Heart left ventricle (tissue), 16 donors: ENCODE measurements around the gene CHKA. TPM values are rescaled to one million over a fixed set of nuclear protein-coding genes. Genes with fewer than 3 reads are reported as not detected.

Experiments used
- ATAC-seq, 4 donors: fragments of 200-7000 bp; cut with Tn5 transposase; one replicate each; pipeline ENCODE4 v1.9.1; 2020 to 2022; ENCODE audit warnings: moderate library complexity in 4 of 4, mild to moderate bottlenecking in 3 of 4, moderate number of reproducible peaks in 1 of 4
- DNase-seq, 5 donors: peaks; one replicate each; pipeline ENCODE4 v3.0.0-alpha.2; 2020
- H3K27ac ChIP-seq, 12 donors: fragments of 200-600 bp; sonication (generic) in 4 of 12; one replicate each; pipeline versions ENCODE4 v1.5.0 to v1.8.0; 2016 to 2022; ENCODE audit warnings: mild to moderate bottlenecking in 2 of 12
- H3K27me3 ChIP-seq, 9 donors: fragments of 200-600 bp; sonication (generic) in 2 of 9; one replicate each; pipeline versions ENCODE4 v1.5.1 to v1.8.0; 2016 to 2022; ENCODE audit warnings: mild to moderate bottlenecking in 3 of 9
- H3K36me3 ChIP-seq, 9 donors: fragments of 200-600 bp; sonication (generic) in 2 of 9; one replicate each; pipeline versions ENCODE4 v1.5.0 to v1.8.0; 2018 to 2022; ENCODE audit warnings: mild to moderate bottlenecking in 2 of 9
- H3K4me1 ChIP-seq, 12 donors: fragments of 200-600 bp; sonication (generic) in 4 of 12; one replicate each; pipeline versions ENCODE4 v1.5.0 to v1.8.0; 2016 to 2022; ENCODE audit warnings: mild to moderate bottlenecking in 3 of 12
- H3K4me3 ChIP-seq, 12 donors: fragments of 200-600 bp; sonication (generic) in 4 of 12; one replicate each; pipeline versions ENCODE4 v1.5.0 to v1.8.0; 2017 to 2022; ENCODE audit warnings: mild to moderate bottlenecking in 9 of 12, moderate library complexity in 4 of 12
- H3K9me3 ChIP-seq, 12 donors: fragments of 200-600 bp; sonication (generic) in 4 of 12; one replicate each; pipeline versions ENCODE4 v1.5.0 to v1.8.0; 2016 to 2022; ENCODE audit warnings: mild to moderate bottlenecking in 1 of 12
- POLR2A ChIP-seq, 2 donors: fragments of 450-650 bp; IDR thresholded peaks; one replicate each; pipeline ENCODE4 v1.6.1; 2017; ENCODE audit warnings: antibody characterized with exemption in 2 of 2, mild to moderate bottlenecking in 2 of 2, moderate library complexity in 2 of 2
- WGBS, 4 donors: extraction: QIAGEN DNeasy Blood & Tissue Kit in 2 of 4; methylation state at CpG; one replicate each; pipeline versions ENCODE4 v1.1.5 to v1.1.7; 2013 to 2018; 5-methylcytosine and 5-hydroxymethylcytosine counted together
- intact Hi-C, 10 donors: fragments of 100-400 bp; cut with DNase I; formaldehyde crosslinking; loops; one replicate each; pipeline versions ENCODE4 v1.11.1 to v1.14.2; 2022
- polyA plus RNA-seq, 2 donors: library from polyadenylated mRNA; stranded (reverse); fragments of 200-250 nt; gene quantifications; one replicate each; pipeline ENCODE4 v1.2.3, GENCODE V29; 2013
- total RNA-seq, 9 donors: library from RNA; depleted of rRNA in 2 of 9; stranded (reverse); fragments of >200 nt in 2 of 9; fragmentation: NEBNext Ultra II Directional in 3 of 9; extraction: Animal tissue kit (Norgen Biotek cat#: 25700) in 3 of 9; gene quantifications; one replicate each; pipeline versions ENCODE4 v1.1.0 to v1.2.4, GENCODE V29; 2016 to 2023
- TF ChIP-seq, protein P1 (sequence below), 12 donors: fragments of 200-600 bp; sonication (generic) in 4 of 12; IDR thresholded peaks; one replicate each; pipeline versions ENCODE4 v1.5.0 to v1.8.0; 2018 to 2022; ENCODE audit warnings: antibody characterized with exemption in 12 of 12, mild to moderate bottlenecking in 5 of 12
- donor health status: ischemic (EF 13 %, LVEDD 7.1; RV severe dilation, severe dysfunction).
- donor health status: healthy with polysubstance abuse.
- donor health status: DM: no; HTN: yes; CAD: no.
- donor health status: DM: no; HTN: no; CAD: no.
- donor health status: ischemic (EF 25% LVEDD 6.9; RV normal size, moderate dysfunction).
- donor health status: ischemic (EF 25% LVEDD 5.7; RV mildly dilated, moderate dysfunction).
- donor health status: healthy.
- donor health status: DM: yes; HTN: yes; CAD: no.
- donor health status: ischemic (EF 35%, LVEDD 5.7; RV mildly dilated, moderate dysfunction).
- donor health status: nonischemic (EF 11% LVEDD 7.7; RV severe dilation, severe dysfunction).
- donor health status: DM: yes; HTN: yes; CAD: no.
- donor health status: PGD.
- donor health status: ischemic (EF 29% LVEDD 5.4; RV normal size, mild dysfunction).
- donor health status: nonischemic (EF 23%, LVEDD 6.1; RV moderate dilation, normal function).

Gene CHKA
- total and polyA plus RNA-seq, 11 donors: 6.1 to 22.9 (median 9.1) TPM

DNA sequence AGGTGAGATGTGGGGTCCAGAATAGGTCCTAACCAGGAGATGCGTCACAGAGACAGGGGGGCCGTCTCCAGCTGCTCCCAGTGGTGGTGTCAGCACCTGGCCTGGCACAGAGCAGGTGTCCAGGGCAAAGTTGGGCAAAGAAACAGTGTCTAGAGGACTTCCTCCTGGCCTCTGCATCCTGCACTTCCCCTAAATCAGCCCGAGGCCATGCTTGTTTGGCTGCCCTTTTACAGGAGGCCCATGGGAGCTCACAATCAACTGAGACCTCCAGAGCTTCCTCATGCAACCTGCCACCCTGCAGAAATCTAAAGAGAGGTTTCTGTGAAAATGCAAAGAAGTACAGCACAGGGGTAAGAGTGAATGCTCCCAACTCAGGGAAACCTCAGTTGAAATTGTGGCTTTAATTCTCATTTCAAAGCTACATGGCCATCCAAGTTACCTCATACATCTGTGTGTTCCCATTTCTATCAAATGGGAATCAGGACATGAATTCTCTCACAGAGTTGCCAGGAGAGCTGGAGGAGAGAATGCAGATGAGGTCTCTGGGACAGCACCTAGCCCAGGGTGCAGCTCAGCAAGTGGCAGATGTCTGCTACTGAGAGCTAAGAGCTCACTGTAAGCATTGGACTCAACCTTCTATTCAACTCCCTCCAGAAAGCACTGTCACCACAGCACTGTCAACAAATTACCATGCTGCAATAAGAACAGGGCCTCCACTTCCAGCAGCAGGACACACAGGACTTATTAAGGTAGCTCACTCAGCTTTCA lies 49.7 kb downstream of the CHKA start:
- 74 to 90% (median 81%) methylated on average over 3 of the region's 3 CpGs for WGBS, 4 donors
- Histone ChIP-seq H3K9me3 (no peaks in the 10 kb centered on the region), H3K27ac (no peak overlapping the region), H3K27me3 (no peaks in the 10 kb centered on the region), H3K36me3 (peaks cover 0 to 81% (median 66%) of the 10 kb centered on the region in 9 donors), H3K4me1 (no peaks in the 10 kb centered on the region), H3K4me3 (no peak overlapping the region)
- no peak for TF ChIP-seq POLR2A (IDR thresholded peaks at IDR 0.05)
- TF ChIP-seq, protein P1, sequence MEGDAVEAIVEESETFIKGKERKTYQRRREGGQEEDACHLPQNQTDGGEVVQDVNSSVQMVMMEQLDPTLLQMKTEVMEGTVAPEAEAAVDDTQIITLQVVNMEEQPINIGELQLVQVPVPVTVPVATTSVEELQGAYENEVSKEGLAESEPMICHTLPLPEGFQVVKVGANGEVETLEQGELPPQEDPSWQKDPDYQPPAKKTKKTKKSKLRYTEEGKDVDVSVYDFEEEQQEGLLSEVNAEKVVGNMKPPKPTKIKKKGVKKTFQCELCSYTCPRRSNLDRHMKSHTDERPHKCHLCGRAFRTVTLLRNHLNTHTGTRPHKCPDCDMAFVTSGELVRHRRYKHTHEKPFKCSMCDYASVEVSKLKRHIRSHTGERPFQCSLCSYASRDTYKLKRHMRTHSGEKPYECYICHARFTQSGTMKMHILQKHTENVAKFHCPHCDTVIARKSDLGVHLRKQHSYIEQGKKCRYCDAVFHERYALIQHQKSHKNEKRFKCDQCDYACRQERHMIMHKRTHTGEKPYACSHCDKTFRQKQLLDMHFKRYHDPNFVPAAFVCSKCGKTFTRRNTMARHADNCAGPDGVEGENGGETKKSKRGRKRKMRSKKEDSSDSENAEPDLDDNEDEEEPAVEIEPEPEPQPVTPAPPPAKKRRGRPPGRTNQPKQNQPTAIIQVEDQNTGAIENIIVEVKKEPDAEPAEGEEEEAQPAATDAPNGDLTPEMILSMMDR (IDR thresholded peaks at IDR 0.05): no peak
- intact Hi-C loops: loop anchor here in 4 of 10 donors (10.0 kb wide), 1 partner anchor 133 kb away; no protein-coding TSS in a partner anchor
- DNase-seq: no peak
- ATAC-seq: no peak

DNA sequence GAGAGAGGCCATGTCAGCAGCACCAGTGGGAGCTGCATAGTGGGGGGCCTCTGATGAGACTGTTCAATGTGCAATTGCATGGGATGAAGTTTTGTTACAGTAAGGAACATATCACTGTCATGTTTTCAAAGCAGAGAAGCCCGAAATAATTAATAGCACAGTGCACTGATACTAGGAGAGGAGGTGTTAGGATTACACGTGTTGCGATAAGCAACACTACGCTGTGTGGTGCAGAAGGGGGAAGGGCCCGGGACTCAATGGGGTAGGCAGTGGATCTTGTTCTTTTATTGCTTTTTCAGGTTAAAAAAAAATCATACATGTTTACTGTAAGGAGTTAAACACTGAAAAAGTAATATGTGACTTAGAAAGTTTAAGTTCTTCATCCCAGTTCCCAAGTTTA lies 53.2 kb downstream of the CHKA start:
- ATAC-seq: no peak
- no peak for TF ChIP-seq POLR2A (IDR thresholded peaks at IDR 0.05)
- TF ChIP-seq, protein P1 (IDR thresholded peaks at IDR 0.05): no peak
- Histone ChIP-seq H3K27ac (no peak overlapping the region), H3K36me3 (peaks cover 0 to 97% (median 76%) of the 10 kb centered on the region in 9 donors), H3K4me1 (peaks cover 0 to 14% (median 0%) of the 10 kb centered on the region in 12 donors), H3K27me3 (no peaks in the 10 kb centered on the region), H3K9me3 (no peaks in the 10 kb centered on the region), H3K4me3 (no peak overlapping the region)
- WGBS, 4 donors: 83 to 88% (median 84%) methylated on average over 5 of the region's 5 CpGs
- no peak for DNase-seq
- intact Hi-C loops: loop anchor here in 1 of 10 donors (10.0 kb wide), 1 partner anchor 107 kb away; no protein-coding TSS in a partner anchor

DNA sequence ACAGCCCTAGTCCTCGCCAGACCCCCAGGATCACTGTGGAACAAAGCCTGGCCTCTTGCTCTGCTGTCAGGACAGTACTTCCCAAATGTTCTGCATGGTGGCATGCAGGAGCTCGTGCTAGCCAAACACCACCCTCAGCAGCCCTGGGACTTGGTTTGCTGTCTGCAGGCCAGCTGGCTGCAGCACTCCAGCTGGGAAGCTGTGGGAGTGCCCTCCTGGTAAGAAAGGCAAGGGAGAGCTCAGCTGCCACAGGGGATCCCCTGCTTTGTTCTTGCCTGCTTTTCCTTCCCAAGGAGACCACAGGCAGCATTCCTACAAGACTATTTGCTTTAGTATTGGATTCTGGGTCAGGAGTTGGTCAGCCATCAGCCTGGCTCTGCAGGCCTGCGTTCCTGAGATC lies 54.4 kb downstream of the CHKA start:
- DNase-seq (no peak), ATAC-seq (peak; percentile 20 to 76 (median 60))
- Histone ChIP-seq H3K27me3 (no peaks in the 10 kb centered on the region), H3K27ac (no peak overlapping the region), H3K36me3 (peaks cover 0 to 97% (median 82%) of the 10 kb centered on the region in 9 donors), H3K4me3 (no peak overlapping the region), H3K4me1 (peaks cover 0 to 14% (median 0%) of the 10 kb centered on the region in 12 donors), H3K9me3 (no peaks in the 10 kb centered on the region)
- TF ChIP-seq, protein P1 (IDR thresholded peaks at IDR 0.05): no peak
- no peak for TF ChIP-seq POLR2A (IDR thresholded peaks at IDR 0.05)
- 81 to 89% (median 84%) methylated on average over 3 of the region's 3 CpGs for WGBS, 4 donors
- intact Hi-C loops: loop anchor here in 1 of 10 donors (10.0 kb wide), 1 partner anchor 108 kb away; no protein-coding TSS in a partner anchor

- WGBS, 4 donors: 93 to 96% (median 95%) methylated on average over 5 of the region's 5 CpGs
- Histone ChIP-seq H3K4me1 (peaks cover 0 to 14% (median 0%) of the 10 kb centered on the region in 12 donors), H3K4me3 (no peak overlapping the region), H3K9me3 (no peaks in the 10 kb centered on the region), H3K27ac (no peak overlapping the region), H3K36me3 (peaks cover 0 to 97% (median 81%) of the 10 kb centered on the region in 9 donors), H3K27me3 (no peaks in the 10 kb centered on the region)
- TF ChIP-seq, protein P1 (IDR thresholded peaks at IDR 0.05): no peak
- no peak for TF ChIP-seq POLR2A (IDR thresholded peaks at IDR 0.05)
- ATAC-seq (no peak), DNase-seq (no peak)
- intact Hi-C loops: loop anchor here in 1 of 10 donors (10.0 kb wide), 1 partner anchor 109 kb away; no protein-coding TSS in a partner anchor
These were observed 55.3 kb downstream of the CHKA start for GRCh38 chr11:68065841-68066240.
